GM21786 (cell line): ENCODE results near the gene ALDH8A1.

Experiments used
- ATAC-seq: cut with Tn5 transposase; IDR thresholded peaks from one replicate; pipeline ENCODE4 v1.9.1; 2021; ENCODE audit not compliant: unreplicated experiment

ALDH8A1 gene

DNA sequence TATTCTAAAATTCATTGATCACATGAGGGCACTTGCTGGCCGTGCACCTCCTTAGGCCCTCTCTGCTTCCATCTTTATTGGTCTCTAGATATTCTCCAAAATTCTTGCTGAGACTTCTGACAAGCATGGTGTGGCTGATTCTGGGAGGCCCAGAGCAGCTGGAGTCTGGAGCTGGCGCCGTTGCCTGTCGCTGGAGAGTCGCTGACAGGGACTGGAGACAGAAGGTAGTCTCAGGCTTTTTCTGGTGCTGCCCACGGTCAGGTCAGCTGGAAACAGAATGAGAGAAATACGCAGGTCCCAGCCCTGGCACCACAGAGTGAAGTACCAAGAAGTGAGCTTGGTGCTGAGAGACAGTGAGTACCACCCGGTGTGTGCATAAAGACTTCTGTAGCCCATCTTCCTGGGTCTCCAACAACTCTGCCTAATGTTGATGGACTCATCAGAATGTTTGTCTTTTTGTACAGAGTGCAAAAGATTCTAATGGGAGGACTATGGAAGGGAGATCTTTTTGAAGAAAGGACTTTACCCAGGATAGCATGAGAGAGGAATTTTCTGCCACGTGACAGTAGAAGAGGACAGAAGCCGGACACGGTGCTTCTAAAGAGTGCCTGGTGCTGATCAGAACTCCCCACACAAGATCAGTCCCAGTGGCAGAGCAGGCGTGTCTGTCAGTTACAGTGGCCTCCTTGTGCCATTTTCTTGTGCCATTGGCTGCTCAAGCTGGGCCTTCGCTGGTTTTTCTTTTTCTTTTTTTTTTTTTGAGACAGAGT is 1.8 kb upstream of the ALDH8A1 start:
- no peak for ATAC-seq

DNA sequence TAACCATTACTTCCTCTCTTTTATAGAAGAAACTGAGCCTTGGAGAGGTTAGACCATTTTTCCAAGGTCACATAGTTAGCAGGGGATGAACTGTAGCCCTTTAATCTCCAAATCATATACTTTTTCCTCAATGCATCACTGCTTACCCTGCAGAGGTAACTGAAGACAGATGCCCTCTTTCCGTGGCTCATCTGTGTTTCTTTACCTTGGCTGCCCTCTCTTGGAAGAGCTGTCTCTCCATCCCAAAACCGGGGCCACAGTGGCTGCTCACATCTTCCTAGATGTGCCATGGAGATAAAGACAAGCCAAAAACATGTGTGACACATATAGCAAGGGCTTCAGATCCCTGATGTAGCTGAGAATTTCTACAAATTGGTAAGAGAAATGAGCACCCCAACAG is 581 bp upstream of the ALDH8A1 start:
- no peak for ATAC-seq

DNA sequence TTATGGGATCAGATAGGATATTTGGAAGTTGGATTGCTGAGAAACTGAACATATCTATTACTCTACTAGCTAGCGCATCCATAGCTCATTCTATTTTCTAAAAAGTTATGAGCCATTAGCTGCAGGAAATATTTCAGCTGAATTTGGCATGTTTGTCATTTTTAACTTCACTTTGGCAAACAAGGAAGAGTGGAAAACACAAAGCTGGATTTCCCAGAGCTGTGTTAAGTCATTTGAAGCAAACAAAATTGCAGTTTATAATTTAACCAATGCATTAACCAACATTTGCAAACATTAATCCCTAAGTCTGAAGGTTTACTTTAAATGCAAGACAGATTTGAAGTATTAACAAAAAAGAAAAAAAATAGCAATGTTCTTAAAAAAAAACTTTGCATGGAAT is 1.2 kb downstream of the ALDH8A1 start:
- ATAC-seq, result no peak

DNA sequence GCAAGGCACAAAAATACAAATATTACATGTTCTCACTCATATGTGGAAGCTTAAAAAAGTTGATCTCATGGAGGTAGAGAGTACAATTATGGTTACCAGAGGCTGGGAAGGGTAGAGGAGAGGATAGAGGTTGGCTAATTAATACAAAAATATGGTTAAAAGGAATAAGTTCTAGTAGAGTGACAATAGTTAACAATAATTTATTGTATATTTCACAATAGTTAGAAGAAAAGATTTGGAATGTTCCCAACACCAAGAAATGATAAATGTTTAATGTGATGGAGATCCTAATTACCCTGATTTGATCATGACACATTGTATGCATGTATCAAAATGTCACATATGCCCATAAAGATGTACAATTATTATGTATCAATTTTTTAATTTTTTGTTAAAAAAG is 1.8 kb downstream of the ALDH8A1 start:
- no peak for ATAC-seq

DNA sequence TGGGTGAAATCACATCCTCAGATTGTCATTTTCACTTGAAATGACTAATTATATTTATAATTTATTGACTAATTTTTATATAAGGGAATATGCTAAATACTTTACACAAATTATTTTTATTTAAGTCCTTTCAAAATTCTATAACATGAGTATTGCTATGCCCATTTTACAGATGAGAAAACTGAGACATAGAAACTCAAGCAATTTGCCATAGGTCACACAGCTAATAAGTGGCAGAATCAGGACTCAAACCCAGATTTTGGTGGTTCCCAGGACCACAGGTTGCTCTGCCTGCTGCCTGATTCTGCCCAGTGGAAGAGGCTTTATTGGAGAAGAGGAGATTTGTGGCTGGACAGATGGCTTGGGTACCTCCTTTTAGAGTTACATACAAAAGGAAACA is 4.9 kb downstream of the ALDH8A1 start:
- no peak for ATAC-seq

DNA sequence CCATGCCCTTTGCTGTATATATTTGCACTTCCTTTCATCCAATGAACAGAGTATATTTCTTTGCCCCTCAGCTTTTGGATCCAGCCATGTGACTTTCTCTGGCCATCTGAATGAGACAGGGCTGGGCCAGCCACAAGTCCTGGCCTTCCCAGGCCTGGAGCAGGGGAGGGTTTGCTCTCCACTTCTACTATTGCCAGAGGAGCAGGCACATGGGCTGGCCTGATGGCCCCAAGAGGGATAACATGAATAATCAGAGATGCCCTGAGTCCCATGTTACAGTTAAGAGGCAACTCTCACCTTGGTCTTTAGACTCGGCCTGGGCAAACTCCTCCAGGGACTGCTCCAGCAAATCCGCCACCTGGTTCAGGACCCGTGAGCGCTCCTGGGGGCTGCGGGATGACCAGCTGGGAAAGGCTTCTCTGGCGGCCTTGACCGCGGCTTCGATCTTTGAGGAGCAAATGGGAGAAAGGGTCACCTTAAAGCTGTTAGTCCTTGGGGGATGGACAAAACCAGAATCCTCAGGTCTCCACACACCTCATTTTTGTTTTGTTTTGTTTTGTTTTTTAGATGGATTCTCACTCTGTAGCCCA is 6.3 kb downstream of the ALDH8A1 start:
- no peak for ATAC-seq

DNA sequence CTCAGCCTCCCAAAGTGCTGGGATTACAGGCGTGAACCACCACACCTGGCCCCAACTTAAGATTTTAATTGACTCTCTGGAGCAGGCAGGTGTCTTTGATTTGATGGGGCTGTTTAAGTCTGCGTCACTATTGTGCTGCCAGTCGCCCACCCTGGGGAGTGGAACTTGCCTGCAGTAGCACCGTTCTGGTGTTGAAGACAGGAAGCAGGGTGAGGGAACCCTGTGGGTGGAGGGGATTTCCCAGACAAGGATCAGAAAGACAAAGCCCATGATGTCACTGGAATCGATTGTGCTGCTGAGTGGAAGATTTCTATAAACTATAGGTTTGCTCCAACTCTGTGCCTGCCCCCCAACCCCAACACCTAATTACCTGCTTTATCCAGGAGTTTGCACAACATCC is 11.0 kb downstream of the ALDH8A1 start:
- peak; percentile 61 for ATAC-seq

DNA sequence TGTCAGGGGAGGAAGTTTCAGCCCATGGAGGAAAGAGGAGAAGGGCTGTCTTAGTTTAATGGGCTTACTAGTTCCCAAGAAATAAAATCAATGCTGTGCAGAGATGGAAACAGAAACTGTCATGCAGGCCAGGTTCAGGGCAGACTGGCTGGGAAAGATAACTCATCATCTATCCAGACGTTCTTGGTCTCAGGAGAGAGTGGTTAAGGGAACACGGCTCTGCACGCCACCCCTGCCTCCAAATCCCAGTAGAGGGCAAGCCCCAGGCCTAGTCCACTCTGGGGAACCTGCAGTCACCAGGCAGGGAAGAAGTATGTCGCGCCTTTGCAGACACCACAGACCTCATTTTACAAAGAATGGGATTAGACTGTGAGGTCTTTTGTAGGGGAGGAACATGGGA is 12.5 kb downstream of the ALDH8A1 start:
- ATAC-seq, result no peak

DNA sequence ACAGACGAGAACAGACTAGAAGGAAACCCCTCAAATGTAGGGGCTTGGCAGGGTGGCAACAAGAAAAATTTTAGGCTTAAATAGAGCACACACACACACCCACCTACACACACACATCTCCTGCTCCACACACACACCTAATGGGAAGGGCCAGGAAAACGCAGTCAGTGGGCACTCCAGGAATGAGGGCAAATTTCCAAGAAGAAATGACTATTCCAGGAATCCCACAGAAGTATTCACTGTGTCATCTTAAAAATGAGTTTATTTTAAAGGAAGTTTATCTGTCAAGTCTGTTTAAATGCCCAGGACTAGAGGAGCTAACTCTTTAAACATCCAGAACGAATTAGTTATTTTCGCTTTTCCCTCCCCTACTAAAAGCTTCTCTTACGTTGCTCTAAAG is 13.0 kb downstream of the ALDH8A1 start:
- no peak for ATAC-seq

DNA sequence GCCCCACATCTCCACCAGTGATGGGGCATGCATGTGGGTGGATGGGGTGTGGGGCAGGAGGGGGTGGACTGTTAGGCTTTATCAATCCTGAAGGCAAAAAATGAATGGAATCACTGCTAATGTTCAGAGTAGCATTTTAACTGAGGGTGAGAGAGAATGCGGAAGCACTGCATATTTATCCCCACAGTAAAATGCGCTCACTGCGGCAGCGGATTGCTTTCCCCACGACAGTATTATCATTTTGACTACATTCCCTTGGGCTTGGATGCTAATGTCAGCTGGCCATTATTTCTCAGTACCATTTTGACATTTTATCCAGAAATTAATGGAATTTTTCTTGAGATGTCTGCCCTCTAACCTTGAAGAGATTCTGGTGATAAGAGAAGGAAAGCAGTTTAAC is 13.4 kb downstream of the ALDH8A1 start:
- no peak for ATAC-seq

DNA sequence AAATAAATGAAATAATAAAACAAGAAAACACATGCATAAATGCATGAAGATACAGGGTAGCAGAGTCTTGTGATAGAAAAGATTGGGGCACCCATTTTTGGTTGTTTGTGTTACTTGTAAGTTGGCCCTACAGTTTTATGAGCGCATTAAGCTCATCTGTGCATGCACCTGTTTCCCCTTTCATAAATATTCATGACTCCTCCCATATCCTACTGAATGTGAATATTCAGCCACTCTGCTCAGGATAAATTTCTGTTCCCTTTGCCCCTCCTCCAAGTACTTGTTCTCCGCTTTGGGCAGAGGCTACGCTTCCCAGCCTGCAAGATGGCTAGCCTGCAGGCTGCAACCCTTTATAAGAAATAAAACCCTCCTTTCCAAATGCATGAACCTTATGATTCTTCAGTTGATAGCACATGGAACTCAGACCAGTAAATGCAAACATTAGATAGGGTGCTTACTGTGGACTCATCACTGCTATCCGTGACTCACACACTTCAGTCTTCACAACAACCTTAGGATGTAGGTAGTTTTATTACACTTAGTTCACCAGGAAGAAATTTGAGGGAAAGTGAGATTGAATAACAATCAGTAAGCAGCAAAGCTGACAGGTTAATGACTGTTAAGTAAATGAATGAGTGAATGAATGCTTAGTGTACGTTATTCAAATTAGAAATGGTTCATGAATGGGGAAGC is 15.0 kb downstream of the ALDH8A1 start:
- ATAC-seq, result no peak

DNA sequence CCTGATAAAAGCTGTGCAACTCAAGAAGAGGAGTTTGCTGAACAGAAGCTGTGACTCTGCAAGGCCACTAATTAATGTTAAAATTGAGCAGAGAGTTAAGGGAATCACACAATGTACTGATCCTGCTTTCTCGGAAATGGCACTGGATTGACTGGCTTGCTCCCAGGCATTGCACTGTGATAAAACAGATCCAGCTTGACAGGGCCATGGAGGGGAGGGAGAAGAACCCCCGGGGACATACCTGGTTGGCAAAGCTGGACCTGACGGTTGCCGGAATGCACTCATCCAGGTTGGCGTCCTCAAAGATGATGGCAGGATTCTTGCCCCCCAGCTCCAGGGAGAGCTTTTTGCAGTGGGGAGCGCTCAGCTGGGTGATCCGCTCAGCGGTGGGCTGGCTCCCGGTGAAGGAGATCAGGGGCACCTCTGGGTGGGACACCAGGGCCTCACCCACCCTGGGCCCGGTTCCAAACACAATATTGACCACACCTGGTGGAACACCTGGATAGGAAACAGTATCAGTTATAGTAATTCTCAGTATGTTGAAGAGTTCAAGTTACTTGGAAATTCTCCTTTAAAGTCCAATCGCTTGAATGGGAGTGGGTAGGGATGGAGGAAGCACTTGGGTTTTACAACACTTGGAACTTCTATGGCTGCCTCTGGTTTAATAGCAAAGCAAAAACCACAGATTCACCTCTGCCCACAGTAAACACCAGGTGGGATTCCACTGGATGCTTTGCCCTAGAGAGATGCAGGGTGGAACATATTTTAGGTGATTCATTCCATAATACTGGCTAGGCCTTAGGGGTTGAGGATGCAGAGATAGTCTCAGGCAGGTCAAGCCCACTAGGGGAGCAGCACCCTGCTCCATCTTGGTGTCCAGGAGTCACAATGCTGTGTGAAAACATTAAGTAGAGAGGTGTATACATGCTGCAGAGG is 17.1 kb downstream of the ALDH8A1 start:
- ATAC-seq, result no peak

DNA sequence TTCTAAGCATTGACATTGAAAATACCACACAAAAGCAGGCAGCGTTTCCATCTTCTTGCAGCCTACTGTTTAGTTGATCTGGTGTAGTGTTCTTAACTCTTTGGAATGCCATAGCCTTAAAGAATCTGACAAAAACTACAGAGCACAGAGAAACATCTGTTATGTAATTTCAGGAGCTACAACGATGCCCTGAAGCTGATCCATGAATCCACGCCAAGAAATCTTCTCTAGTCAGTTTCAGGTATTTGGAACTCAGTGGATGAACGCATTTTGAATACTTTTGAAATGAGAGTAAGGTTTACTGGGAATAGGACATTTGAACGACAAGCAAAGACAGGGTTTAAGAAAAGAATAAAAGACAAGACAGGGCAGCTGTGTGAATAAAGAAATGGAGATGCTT is 17.8 kb downstream of the ALDH8A1 start:
- ATAC-seq, result no peak

DNA sequence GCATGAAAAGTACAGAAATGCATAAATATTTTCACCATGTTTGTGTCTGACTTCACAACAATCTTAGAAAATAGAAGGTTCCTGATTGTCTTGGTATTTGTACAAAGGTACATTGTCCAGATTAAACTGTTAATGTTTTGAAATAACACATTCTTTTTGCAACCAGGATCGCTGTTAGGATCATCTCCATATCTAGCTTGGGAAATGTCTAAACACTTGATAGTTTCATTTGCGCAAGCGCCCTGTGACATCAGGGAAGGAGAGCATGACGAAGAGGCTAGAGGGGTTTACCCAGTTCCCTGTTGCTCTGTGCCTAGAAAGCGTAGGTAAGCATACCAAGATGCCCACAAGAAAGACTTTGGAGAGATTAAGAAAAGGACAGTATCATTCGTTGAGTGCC is 19.4 kb downstream of the ALDH8A1 start:
- no peak for ATAC-seq

DNA sequence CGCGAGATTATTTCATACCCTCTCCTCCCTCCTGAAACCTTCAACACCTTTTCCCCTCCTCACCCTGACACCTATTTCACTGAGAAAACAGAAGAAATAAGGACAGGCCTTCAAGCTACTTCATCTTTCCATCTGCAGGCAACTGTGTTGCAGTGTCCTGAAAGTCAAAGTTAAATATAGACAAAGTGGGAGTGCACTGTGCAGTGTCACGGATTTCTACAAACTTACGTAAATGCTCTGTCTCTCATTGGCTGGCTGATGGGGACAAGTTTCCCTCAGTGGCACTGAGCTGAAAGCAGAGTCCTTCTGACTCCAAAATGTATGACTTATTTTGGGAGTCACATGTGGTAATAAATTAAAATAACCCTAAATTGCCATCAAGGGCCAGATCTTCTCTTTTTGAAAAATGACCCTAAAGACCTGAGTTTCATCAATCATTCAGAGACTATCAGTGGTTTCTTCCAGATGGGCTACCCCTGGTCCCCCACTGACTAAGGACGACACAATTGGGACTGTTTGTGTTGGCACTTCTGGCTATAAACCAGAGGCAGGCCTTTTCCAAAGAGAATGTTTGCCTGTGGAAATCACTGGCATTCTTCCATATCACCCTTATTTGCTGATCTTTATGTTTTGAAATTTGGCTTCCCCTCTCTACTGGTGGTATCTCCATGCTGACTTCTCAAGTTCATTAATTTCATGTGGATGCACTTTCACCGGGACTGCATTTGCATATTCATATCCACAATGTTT is 21.6 kb downstream of the ALDH8A1 start:
- no peak for ATAC-seq

DNA sequence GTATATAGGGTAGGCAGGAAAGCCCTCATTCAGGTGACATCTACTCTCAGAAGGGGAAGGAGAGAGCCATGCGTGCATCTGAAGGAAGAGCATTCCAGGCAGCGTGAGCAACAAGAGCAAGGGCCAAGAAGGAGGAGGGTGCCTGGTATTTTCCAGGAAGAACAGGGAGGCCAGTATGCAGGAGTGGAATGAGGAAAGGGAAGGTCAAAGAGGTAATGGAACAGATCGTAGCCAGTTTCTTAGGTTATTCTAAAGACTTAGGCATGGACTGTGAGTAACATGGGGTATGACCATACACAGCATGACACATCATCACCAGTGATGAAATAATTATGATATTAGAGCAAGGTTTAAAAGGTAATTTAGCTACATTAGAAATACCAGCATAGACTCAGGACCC is 24.1 kb downstream of the ALDH8A1 start:
- no peak for ATAC-seq

DNA sequence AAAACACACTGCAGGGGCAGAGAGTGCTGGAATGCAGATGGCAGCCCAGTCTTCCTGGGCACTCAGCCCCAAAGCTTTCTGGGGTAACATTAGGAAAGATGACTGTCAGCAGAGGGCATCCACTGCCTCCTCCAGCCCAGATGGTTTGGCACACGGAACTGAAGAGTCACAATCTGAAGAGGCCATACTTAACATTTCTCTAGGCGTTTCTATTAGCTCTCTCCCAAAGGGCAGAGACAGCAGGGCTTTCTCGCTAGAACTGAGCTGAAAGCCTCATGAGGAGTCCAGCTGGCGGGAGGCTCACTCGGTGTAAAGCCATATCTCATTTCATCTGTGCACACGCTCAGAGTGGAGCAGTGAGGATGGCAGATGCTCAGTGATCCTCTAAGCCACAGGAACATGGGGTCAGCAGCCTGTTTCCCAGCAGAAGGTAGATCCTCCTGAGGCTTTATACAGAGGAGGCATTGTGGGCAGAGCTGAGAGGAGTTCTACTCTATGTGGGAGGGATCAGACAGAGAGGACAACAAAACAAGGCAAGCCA is 28.1 kb downstream of the ALDH8A1 start:
- ATAC-seq, result no peak

DNA sequence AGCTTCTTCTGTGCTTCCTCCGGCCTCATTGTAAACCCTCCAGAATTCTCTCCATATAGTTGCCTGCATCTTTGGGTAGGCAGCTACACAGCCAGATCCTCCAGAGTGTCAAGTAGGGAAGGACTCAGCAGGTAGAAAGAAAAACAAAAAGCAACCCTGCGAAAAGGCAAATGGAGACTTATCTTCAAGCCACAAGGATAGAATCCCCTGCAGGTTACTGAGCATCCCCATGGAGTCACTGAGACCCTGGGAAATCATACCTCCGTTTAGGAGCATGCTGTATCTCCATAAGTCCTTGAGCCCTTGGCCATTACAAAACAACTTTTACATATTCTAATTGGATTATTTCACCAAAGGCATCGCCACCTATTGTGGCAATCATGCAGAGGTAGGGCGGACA is 28.6 kb downstream of the ALDH8A1 start:
- no peak for ATAC-seq

DNA sequence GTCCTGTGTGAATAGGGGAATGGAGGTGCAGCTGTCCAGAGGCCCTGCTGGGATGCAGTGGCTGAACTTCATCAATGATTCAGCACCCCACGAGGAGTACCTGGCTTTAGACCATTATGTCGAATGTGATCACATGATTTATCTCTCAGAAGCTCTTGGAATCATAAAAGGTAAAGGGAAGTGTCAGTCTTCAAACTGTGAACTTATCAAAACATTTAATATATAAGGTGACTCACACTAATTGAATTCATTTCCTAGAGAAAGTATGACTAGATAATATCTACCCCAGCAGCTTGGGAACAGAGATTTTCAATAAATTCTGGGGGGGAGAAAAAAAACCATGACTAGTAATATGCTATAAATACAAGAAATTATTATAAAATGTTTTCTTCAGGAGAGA is 29.5 kb downstream of the ALDH8A1 start:
- no peak for ATAC-seq

DNA sequence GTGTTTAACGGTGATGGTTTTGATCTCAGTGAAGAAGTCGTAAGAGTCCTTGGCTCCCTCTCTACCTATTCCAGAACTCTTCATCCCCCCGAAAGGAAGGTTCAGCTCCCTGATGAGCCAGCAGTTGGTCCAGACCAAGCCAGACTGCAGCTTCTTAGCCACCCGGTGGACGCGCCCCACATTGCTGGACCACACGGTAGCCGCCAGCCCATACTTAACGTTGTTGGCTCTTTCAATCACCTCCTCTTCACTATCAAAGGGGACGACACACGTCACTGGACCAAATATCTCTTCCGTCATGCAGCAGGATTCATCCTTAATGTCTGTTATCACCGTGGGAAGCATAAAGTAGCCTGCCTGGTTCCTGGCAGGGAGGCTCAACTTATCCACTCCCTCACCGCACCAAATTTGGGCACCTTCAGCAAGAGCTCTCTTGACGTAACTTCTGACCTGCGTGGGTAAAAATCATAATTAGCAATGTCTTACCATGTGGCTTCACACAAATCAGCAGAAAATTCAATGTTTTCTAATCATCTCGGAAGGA is 31.4 kb downstream of the ALDH8A1 start:
- no peak for ATAC-seq
